Heart left ventricle (tissue), 16 donors: ENCODE results near the gene TESK1. TPM values are rescaled to one million over a fixed set of nuclear protein-coding genes. Genes with fewer than 3 reads are reported as not detected.
A peak's percentile ranks its signal among the peaks of the same experiment; 100 is the strongest.
"Not testable (repeated sequence)": the region's sequence is repeated elsewhere in the genome, so short reads cannot be mapped to it uniquely, and the experiment has no call there.

Source experiments
- ATAC-seq, 4 donors: fragments of 200-7000 bp; cut with Tn5 transposase; one replicate each; pipeline ENCODE4 v1.9.1; 2020 to 2022; ENCODE audit warnings: moderate library complexity in 4 of 4, mild to moderate bottlenecking in 3 of 4, moderate number of reproducible peaks in 1 of 4
- DNase-seq, 5 donors: peaks; one replicate each; pipeline ENCODE4 v3.0.0-alpha.2; 2020
- H3K27ac ChIP-seq, 12 donors: fragments of 200-600 bp; sonication (generic) in 4 of 12; one replicate each; pipeline versions ENCODE4 v1.5.0 to v1.8.0; 2016 to 2022; ENCODE audit warnings: mild to moderate bottlenecking in 2 of 12
- H3K27me3 ChIP-seq, 9 donors: fragments of 200-600 bp; sonication (generic) in 2 of 9; one replicate each; pipeline versions ENCODE4 v1.5.1 to v1.8.0; 2016 to 2022; ENCODE audit warnings: mild to moderate bottlenecking in 3 of 9
- H3K36me3 ChIP-seq, 9 donors: fragments of 200-600 bp; sonication (generic) in 2 of 9; one replicate each; pipeline versions ENCODE4 v1.5.0 to v1.8.0; 2018 to 2022; ENCODE audit warnings: mild to moderate bottlenecking in 2 of 9
- H3K4me1 ChIP-seq, 12 donors: fragments of 200-600 bp; sonication (generic) in 4 of 12; one replicate each; pipeline versions ENCODE4 v1.5.0 to v1.8.0; 2016 to 2022; ENCODE audit warnings: mild to moderate bottlenecking in 3 of 12
- H3K4me3 ChIP-seq, 12 donors: fragments of 200-600 bp; sonication (generic) in 4 of 12; one replicate each; pipeline versions ENCODE4 v1.5.0 to v1.8.0; 2017 to 2022; ENCODE audit warnings: mild to moderate bottlenecking in 9 of 12, moderate library complexity in 4 of 12
- H3K9me3 ChIP-seq, 12 donors: fragments of 200-600 bp; sonication (generic) in 4 of 12; one replicate each; pipeline versions ENCODE4 v1.5.0 to v1.8.0; 2016 to 2022; ENCODE audit warnings: mild to moderate bottlenecking in 1 of 12
- POLR2A ChIP-seq, 2 donors: fragments of 450-650 bp; IDR thresholded peaks; one replicate each; pipeline ENCODE4 v1.6.1; 2017; ENCODE audit warnings: antibody characterized with exemption in 2 of 2, mild to moderate bottlenecking in 2 of 2, moderate library complexity in 2 of 2
- WGBS, 4 donors: extraction: QIAGEN DNeasy Blood & Tissue Kit in 2 of 4; methylation state at CpG; one replicate each; pipeline versions ENCODE4 v1.1.5 to v1.1.7; 2013 to 2018; 5-methylcytosine and 5-hydroxymethylcytosine counted together
- intact Hi-C, 10 donors: fragments of 100-400 bp; cut with DNase I; formaldehyde crosslinking; loops; one replicate each; pipeline versions ENCODE4 v1.11.1 to v1.14.2; 2022
- polyA plus RNA-seq, 2 donors: library from polyadenylated mRNA; stranded (reverse); fragments of 200-250 nt; gene quantifications; one replicate each; pipeline ENCODE4 v1.2.3, GENCODE V29; 2013
- total RNA-seq, 9 donors: library from RNA; depleted of rRNA in 2 of 9; stranded (reverse); fragments of >200 nt in 2 of 9; fragmentation: NEBNext Ultra II Directional in 3 of 9; extraction: Animal tissue kit (Norgen Biotek cat#: 25700) in 3 of 9; gene quantifications; one replicate each; pipeline versions ENCODE4 v1.1.0 to v1.2.4, GENCODE V29; 2016 to 2023
- TF ChIP-seq, protein P1 (sequence below), 12 donors: fragments of 200-600 bp; sonication (generic) in 4 of 12; IDR thresholded peaks; one replicate each; pipeline versions ENCODE4 v1.5.0 to v1.8.0; 2018 to 2022; ENCODE audit warnings: antibody characterized with exemption in 12 of 12, mild to moderate bottlenecking in 5 of 12
- donor health status: ischemic (EF 13 %, LVEDD 7.1; RV severe dilation, severe dysfunction).
- donor health status: healthy with polysubstance abuse.
- donor health status: DM: no; HTN: yes; CAD: no.
- donor health status: DM: no; HTN: no; CAD: no.
- donor health status: ischemic (EF 25% LVEDD 6.9; RV normal size, moderate dysfunction).
- donor health status: ischemic (EF 25% LVEDD 5.7; RV mildly dilated, moderate dysfunction).
- donor health status: healthy.
- donor health status: DM: yes; HTN: yes; CAD: no.
- donor health status: ischemic (EF 35%, LVEDD 5.7; RV mildly dilated, moderate dysfunction).
- donor health status: nonischemic (EF 11% LVEDD 7.7; RV severe dilation, severe dysfunction).
- donor health status: DM: yes; HTN: yes; CAD: no.
- donor health status: PGD.
- donor health status: ischemic (EF 29% LVEDD 5.4; RV normal size, mild dysfunction).
- donor health status: nonischemic (EF 23%, LVEDD 6.1; RV moderate dilation, normal function).

TESK1 gene
- total and polyA plus RNA-seq, 11 donors: 19.8 to 47.6 (median 24.8) TPM

- H3K36me3 ChIP-seq: no peaks in the 10 kb centered on the region
- WGBS, 4 donors: 84 to 92% (median 90%) methylated on average over 5 of the region's 5 CpGs
- ATAC-seq: no peak
These were observed 24.5 kb downstream of the TESK1 start for GRCh38 chr9:35629597-35629996.

DNA sequence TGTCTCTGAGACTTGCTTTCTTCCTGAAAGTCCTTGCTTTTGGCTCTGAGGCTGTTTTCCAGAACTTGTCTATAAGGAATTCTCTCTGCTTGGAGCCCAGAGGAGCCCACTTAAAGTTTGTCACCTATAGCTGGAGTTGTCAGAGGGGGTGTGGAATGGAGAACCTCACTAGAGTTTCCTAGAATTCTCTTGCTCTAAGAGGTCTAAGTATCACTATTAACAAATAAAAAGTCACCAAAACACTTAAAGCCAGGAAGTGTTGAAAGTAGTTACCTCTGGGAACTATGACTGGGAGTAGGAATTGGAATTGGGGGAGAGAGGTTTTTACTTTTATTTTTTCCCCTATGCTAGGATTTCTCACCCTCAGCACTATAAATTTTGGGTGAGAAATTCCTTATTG lies 30.7 kb downstream of the TESK1 start:
- H3K27me3 ChIP-seq: no peaks in the 10 kb centered on the region
- H3K4me3 ChIP-seq: no peak overlapping the region
- intact Hi-C loops: no loop called here
- TF ChIP-seq POLR2A (IDR thresholded peaks at IDR 0.05): no peak
- TF ChIP-seq, protein P1, sequence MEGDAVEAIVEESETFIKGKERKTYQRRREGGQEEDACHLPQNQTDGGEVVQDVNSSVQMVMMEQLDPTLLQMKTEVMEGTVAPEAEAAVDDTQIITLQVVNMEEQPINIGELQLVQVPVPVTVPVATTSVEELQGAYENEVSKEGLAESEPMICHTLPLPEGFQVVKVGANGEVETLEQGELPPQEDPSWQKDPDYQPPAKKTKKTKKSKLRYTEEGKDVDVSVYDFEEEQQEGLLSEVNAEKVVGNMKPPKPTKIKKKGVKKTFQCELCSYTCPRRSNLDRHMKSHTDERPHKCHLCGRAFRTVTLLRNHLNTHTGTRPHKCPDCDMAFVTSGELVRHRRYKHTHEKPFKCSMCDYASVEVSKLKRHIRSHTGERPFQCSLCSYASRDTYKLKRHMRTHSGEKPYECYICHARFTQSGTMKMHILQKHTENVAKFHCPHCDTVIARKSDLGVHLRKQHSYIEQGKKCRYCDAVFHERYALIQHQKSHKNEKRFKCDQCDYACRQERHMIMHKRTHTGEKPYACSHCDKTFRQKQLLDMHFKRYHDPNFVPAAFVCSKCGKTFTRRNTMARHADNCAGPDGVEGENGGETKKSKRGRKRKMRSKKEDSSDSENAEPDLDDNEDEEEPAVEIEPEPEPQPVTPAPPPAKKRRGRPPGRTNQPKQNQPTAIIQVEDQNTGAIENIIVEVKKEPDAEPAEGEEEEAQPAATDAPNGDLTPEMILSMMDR (IDR thresholded peaks at IDR 0.05): no peak
- no peak for DNase-seq
- H3K4me1 ChIP-seq: peaks cover 0 to 58% (median 0%) of the 10 kb centered on the region in 12 donors
- H3K27ac ChIP-seq: peak overlapping the region in 1 of 12 donors; percentile 80
- ATAC-seq: no peak
- H3K9me3 ChIP-seq: no peaks in the 10 kb centered on the region
- no peaks in the 10 kb centered on the region for H3K36me3 ChIP-seq

More at GRCh38 chr9:35629597-35629996, 24.5 kb downstream of the TESK1 start:
- H3K27me3 ChIP-seq: no peaks in the 10 kb centered on the region
- DNase-seq: no peak
- intact Hi-C loops: no loop called here
- no peaks in the 10 kb centered on the region for H3K9me3 ChIP-seq
- no peak overlapping the region for H3K27ac ChIP-seq
- no peak for TF ChIP-seq POLR2A (IDR thresholded peaks at IDR 0.05)
- TF ChIP-seq, protein P1 (IDR thresholded peaks at IDR 0.05): no peak
- H3K4me1 ChIP-seq: peaks cover 0 to 4% (median 0%) of the 10 kb centered on the region in 12 donors
- H3K4me3 ChIP-seq: no peak overlapping the region

GRCh38 chr9:35636135-35636876 lies 31.2 kb downstream of the TESK1 start:
- intact Hi-C loops: no loop called here
- Histone ChIP-seq H3K27me3 (no peaks in the 10 kb centered on the region), H3K4me3 (no peak overlapping the region), H3K36me3 (no peaks in the 10 kb centered on the region), H3K9me3 (no peaks in the 10 kb centered on the region), H3K4me1 (peaks cover 0 to 64% (median 0%) of the 10 kb centered on the region in 12 donors), H3K27ac (peak overlapping the region in 3 of 12 donors; percentile 22 to 80 (median 34))
- ATAC-seq (peak in 2 of 4 donors; percentile 28 to 65), DNase-seq (no peak)
- 71 to 85% (median 79%) methylated on average over 9 of the region's 9 CpGs for WGBS, 4 donors
- TF ChIP-seq POLR2A (IDR thresholded peaks at IDR 0.05): no peak
- TF ChIP-seq, protein P1 (IDR thresholded peaks at IDR 0.05): no peak

- H3K27ac ChIP-seq: peak overlapping the region in 3 of 12 donors; percentile 34 to 80 (median 46)
- H3K36me3 ChIP-seq, intact Hi-C loops, DNase-seq, ATAC-seq, H3K4me3 ChIP-seq, H3K9me3 ChIP-seq, H3K27me3 ChIP-seq: not testable (repeated sequence)
- WGBS, 4 donors: 96 to 97% (median 97%) methylated on average over 6 of the region's 6 CpGs
- peaks cover 0 to 68% (median 0%) of the 10 kb centered on the region in 12 donors for H3K4me1 ChIP-seq
These were observed 31.8 kb downstream of the TESK1 start for GRCh38 chr9:35636877-35637246.

- intact Hi-C loops, DNase-seq, H3K27me3 ChIP-seq, H3K4me3 ChIP-seq, H3K36me3 ChIP-seq, H3K9me3 ChIP-seq, ATAC-seq: not testable (repeated sequence)
- WGBS, 4 donors: 93 to 96% (median 94%) methylated on average over 9 of the region's 9 CpGs
- Histone ChIP-seq H3K4me1 (peaks cover 0 to 73% (median 0%) of the 10 kb centered on the region in 12 donors), H3K27ac (peak overlapping the region in 2 of 12 donors; percentile 46 to 80)
These were observed 32.4 kb downstream of the TESK1 start for GRCh38 chr9:35637427-35637955.

- H3K36me3 ChIP-seq, DNase-seq, H3K9me3 ChIP-seq, intact Hi-C loops, H3K4me3 ChIP-seq, ATAC-seq, H3K27me3 ChIP-seq: not testable (repeated sequence)
- WGBS, 4 donors: 58 to 75% (median 60%) methylated on average over 7 of the region's 8 CpGs
- peaks cover 0 to 73% (median 0%) of the 10 kb centered on the region in 12 donors for H3K4me1 ChIP-seq
- peak overlapping the region in 2 of 12 donors; percentile 13 to 80 for H3K27ac ChIP-seq
These were observed 33.7 kb downstream of the TESK1 start for GRCh38 chr9:35638751-35639150.

DNA sequence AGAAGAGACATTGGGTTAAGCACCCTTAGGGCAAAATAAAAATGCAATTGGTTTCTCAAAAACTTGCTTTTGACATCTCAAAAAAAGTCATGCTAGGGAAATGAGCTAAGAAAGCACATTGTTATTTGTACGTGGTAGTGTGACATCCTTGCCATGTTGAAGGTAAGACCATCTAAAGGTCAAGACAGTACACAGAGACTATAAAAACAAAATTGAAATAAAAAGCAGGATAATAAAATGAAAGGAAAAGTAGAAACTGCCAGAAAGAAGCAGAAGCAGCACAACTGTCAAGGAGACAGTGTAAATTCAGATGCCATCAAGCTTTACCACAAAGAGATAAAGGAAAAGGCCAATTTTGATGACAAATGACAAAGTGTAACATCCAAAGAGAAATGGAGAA lies 34.2 kb downstream of the TESK1 start:
- intact Hi-C loops, H3K36me3 ChIP-seq, DNase-seq, H3K4me3 ChIP-seq, ATAC-seq, H3K9me3 ChIP-seq, H3K27me3 ChIP-seq: not testable (repeated sequence)
- 58 to 71% (median 62%) methylated on average over 1 of the region's 1 CpG for WGBS, 4 donors
- Histone ChIP-seq H3K4me1 (peaks cover 0 to 73% (median 0%) of the 10 kb centered on the region in 12 donors), H3K27ac (peak overlapping the region in 2 of 12 donors; percentile 13 to 80)
